Measurements from ENCODE around the gene EMC7.

DNA sequence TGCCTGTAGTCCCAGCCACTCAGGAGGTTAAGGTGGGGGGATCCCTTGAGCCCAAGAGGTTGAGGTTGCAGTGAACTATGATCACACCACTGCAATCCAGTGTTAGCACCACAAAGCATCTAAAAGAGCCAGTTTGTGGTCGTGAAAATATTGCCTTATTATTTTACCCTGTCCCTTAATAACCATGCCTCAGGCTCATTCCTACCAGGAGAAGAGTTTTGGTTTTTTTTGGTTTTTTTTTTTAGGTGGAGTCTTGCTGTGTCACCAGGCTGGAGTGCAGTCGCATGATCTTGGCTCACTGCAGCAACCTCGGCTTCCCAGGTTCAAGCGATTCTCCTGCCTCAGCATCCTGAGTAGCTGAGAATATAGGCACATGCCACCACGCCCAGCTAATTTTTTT is 44.8 kb downstream of the EMC7 start:
- no peak for TF ChIP-seq EZH2 (IDR thresholded peaks at IDR 0.05; ENCODE audit: borderline replicate concordance, insufficient read depth, low read depth, low read length, poor library complexity, severe bottlenecking)
- TF ChIP-seq, protein P1, sequence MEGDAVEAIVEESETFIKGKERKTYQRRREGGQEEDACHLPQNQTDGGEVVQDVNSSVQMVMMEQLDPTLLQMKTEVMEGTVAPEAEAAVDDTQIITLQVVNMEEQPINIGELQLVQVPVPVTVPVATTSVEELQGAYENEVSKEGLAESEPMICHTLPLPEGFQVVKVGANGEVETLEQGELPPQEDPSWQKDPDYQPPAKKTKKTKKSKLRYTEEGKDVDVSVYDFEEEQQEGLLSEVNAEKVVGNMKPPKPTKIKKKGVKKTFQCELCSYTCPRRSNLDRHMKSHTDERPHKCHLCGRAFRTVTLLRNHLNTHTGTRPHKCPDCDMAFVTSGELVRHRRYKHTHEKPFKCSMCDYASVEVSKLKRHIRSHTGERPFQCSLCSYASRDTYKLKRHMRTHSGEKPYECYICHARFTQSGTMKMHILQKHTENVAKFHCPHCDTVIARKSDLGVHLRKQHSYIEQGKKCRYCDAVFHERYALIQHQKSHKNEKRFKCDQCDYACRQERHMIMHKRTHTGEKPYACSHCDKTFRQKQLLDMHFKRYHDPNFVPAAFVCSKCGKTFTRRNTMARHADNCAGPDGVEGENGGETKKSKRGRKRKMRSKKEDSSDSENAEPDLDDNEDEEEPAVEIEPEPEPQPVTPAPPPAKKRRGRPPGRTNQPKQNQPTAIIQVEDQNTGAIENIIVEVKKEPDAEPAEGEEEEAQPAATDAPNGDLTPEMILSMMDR (IDR thresholded peaks at IDR 0.05): no peak

Data from B cell (primary cell).